ENCODE measurements around the gene AKAP13. TPM values are rescaled to one million over a fixed set of nuclear protein-coding genes. Genes with fewer than 3 reads are reported as not detected.

The AKAP13 gene
- total RNA-seq, 4 donors from 2014 or later = 128 to 460 (median 243) TPM

DNA sequence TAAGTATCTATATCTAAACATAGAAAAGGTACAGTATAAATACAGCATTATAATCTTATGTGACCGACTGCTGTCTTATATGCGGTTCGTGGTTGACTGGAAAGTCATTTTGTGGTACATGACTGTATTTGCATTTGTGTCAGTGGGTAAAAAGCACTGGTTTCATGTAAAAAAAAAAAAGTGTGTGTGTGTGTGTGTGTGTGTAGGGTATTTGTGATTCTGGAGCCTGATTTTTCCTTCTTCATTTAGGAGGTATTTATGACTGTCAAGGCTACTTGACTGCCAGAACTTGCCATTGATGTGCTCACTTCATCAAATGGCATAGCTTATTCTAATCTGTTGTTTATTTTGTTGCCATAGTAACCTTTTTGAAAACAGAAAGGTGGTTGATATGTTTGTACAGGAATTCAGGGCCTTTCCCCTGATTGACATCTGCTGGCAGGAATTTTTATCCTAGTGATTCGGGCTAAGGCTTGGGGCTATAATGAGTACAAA is 63.2 kb downstream of the AKAP13 start:
- TF ChIP-seq, protein P1, sequence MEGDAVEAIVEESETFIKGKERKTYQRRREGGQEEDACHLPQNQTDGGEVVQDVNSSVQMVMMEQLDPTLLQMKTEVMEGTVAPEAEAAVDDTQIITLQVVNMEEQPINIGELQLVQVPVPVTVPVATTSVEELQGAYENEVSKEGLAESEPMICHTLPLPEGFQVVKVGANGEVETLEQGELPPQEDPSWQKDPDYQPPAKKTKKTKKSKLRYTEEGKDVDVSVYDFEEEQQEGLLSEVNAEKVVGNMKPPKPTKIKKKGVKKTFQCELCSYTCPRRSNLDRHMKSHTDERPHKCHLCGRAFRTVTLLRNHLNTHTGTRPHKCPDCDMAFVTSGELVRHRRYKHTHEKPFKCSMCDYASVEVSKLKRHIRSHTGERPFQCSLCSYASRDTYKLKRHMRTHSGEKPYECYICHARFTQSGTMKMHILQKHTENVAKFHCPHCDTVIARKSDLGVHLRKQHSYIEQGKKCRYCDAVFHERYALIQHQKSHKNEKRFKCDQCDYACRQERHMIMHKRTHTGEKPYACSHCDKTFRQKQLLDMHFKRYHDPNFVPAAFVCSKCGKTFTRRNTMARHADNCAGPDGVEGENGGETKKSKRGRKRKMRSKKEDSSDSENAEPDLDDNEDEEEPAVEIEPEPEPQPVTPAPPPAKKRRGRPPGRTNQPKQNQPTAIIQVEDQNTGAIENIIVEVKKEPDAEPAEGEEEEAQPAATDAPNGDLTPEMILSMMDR (IDR thresholded peaks at IDR 0.05) = no peak
- no peak for TF ChIP-seq POLR2A (IDR thresholded peaks at IDR 0.05)
- Histone ChIP-seq H3K4me1 (peaks cover 3 to 14% of the 10 kb centered on the region in 2 donors), H3K36me3 (no peaks in the 10 kb centered on the region), H3K27me3 (no peaks in the 10 kb centered on the region), H3K4me3 (no peak overlapping the region), H3K9me3 (no peaks in the 10 kb centered on the region), H3K27ac (no peak overlapping the region)
- no peak for DNase-seq
- intact Hi-C loops (cut with DNase I; ENCODE audit: low total_unique reads) = no loop called here

DNA sequence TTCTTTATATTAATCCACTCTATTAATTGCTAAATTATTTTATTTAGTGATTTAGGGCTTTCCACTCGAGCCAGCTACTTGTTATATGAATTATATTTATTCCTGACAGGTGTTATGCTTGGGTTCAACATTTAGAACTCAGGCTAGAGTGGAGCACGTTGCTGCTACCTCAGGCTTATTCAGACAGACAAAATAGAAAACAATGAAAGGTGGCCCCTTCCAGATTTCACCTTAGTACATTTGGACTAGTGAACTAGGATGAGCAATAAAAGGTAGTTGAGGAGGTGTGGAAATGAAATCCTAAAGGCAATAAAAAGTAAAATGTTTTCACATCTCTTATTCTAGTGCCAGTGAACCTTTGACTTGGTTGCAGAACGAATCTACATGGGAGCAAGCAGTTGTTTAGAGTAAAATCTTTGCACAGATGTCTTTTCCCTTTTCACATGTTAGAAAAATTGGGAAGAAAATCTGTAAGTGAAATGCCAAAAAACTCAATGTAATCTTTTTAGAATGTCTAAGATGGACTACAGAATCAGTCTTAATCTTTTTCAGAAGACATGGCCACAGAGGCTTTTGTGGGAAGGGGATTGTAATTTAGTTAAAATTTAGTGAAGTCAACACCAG is 63.8 kb downstream of the AKAP13 start:
- TF ChIP-seq POLR2A (IDR thresholded peaks at IDR 0.05) = no peak
- TF ChIP-seq, protein P1 (IDR thresholded peaks at IDR 0.05) = no peak
- Histone ChIP-seq H3K27ac (no peak overlapping the region), H3K4me1 (peaks cover 3 to 14% of the 10 kb centered on the region in 2 donors), H3K9me3 (no peaks in the 10 kb centered on the region), H3K36me3 (no peaks in the 10 kb centered on the region), H3K27me3 (no peaks in the 10 kb centered on the region), H3K4me3 (no peak overlapping the region)
- intact Hi-C loops (cut with DNase I; ENCODE audit: low total_unique reads) = no loop called here
- DNase-seq = no peak

DNA sequence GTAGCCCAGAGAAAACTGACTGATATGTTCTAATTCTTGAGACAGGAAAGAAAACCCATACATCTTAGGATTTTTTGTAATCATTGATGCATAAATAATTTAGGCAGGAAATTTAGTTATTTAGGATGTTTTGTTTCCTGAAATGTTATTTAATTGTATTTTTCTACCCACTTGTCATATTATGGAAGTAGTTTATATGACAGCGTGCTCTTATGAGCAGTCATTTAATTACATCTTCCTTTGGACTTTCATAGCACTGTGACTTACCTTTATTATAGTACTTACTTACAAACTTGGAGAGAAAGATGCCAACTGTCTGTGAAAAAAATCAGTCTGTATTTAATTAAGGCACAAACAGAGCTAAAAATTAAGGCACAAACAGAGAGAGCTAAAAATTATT is 65.0 kb downstream of the AKAP13 start:
- H3K27ac ChIP-seq = no peak overlapping the region

DNA sequence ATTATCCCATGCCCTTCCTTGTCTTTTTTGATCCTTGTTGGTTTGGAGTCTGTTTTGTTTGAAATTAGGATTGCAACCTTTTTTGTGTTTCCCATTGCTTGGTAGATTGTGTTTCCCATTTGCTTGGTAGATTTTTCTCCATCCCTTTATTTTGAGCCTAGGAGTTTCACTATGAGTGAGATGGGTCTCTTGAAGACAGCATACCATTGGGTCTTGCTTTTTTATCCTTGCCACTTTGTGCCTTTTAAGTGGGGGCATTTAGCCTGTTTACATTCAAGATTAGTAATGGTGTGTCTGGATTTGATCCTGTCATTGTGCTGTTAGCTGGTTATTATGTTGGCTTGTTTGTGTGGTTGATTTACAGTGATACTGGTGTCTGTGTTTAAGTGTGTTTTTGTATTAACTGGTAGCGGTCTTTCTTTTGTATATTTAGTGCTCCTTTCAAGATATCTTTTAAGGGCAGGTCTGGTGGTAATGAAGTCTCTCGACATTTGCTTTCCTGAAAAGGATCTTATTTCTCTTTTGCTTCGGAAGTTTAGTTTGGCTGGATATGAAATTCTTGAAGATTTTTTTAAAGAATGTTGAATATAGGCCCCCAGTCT is 70.8 kb downstream of the AKAP13 start:
- H3K9me3 ChIP-seq = peaks cover 0 to 14% of the 10 kb centered on the region in 2 donors
- no peak for DNase-seq
- no peak for TF ChIP-seq POLR2A (IDR thresholded peaks at IDR 0.05)
- TF ChIP-seq, protein P1 (IDR thresholded peaks at IDR 0.05) = no peak
- intact Hi-C loops (cut with DNase I; ENCODE audit: low total_unique reads) = no loop called here
- H3K4me1 ChIP-seq = peaks cover 0 to 6% of the 10 kb centered on the region in 2 donors
- no peaks in the 10 kb centered on the region for H3K36me3 ChIP-seq
- H3K27me3 ChIP-seq = no peaks in the 10 kb centered on the region
- no peak overlapping the region for H3K27ac ChIP-seq
- H3K4me3 ChIP-seq = no peak overlapping the region

More for the DNA sequence above, 65.0 kb downstream of the AKAP13 start:
- Histone ChIP-seq H3K4me3 (no peak overlapping the region), H3K36me3 (no peaks in the 10 kb centered on the region), H3K27me3 (no peaks in the 10 kb centered on the region), H3K9me3 (peaks cover 0 to 3% of the 10 kb centered on the region in 2 donors), H3K4me1 (peaks cover 3 to 14% of the 10 kb centered on the region in 2 donors)
- intact Hi-C loops (cut with DNase I; ENCODE audit: low total_unique reads) = no loop called here
- TF ChIP-seq POLR2A (IDR thresholded peaks at IDR 0.05) = no peak
- TF ChIP-seq, protein P1 (IDR thresholded peaks at IDR 0.05) = no peak
- DNase-seq = no peak

DNA sequence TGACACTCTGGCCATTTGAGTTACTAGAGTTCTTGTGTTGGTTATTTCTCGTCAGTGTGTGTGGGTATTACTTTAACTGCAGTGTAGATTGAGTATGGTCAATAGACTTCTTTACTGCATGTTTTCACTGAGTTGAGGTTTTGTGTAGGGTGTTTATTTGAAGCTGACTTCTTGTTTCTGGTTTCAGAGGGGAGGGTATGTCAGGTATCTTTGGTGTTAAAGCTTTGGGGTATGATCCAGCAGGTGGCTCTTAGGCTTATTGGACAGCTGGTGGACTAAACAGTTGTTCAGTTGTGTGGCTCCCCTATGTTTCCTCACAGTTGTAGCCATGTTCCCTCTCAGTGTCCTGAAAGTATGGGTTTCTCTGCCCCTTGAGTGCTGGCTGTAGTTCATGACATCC is 72.0 kb downstream of the AKAP13 start:
- TF ChIP-seq POLR2A (IDR thresholded peaks at IDR 0.05) = no peak
- TF ChIP-seq, protein P1 (IDR thresholded peaks at IDR 0.05) = no peak
- intact Hi-C loops (cut with DNase I; ENCODE audit: low total_unique reads) = no loop called here
- Histone ChIP-seq H3K4me1 (peaks cover 0 to 6% of the 10 kb centered on the region in 2 donors), H3K36me3 (no peaks in the 10 kb centered on the region), H3K27me3 (no peaks in the 10 kb centered on the region), H3K4me3 (no peak overlapping the region), H3K27ac (no peak overlapping the region), H3K9me3 (peaks cover 0 to 14% of the 10 kb centered on the region in 2 donors)
- no peak for DNase-seq

Data from uterus (tissue), 4 donors.